ENCODE results near the gene NELFB. TPM values are rescaled to one million over a fixed set of nuclear protein-coding genes. Genes with fewer than 3 reads are reported as not detected.

NELFB gene
- total RNA-seq, 1 experiment from 2014 or later, result 71.7 TPM

GRCh38 chr9:137247135-137247915 is 7.8 kb upstream of the NELFB start:
- no CpG with 5 or more reads among the region's 20 CpGs for WGBS (ENCODE audit: extremely low coverage, insufficient read length, low lambda C conversion rate)
- Histone ChIP-seq H3K79me2 (ENCODE audit: insufficient read depth, low read length) (no peaks in the 10 kb centered on the region), H4K8ac (replicated peaks; ENCODE audit: insufficient read length, low read depth, low read length) (no peak overlapping the region), H3K4ac (ENCODE audit: low read depth, low read length) (no peak overlapping the region), H3K9me3 (ENCODE audit: control insufficient read depth, low read depth, low read length) (no peaks in the 10 kb centered on the region), H4K5ac (ENCODE audit: insufficient read length, low read depth, low read length) (no peak overlapping the region), H2BK15ac (ENCODE audit: low read depth, low read length) (no peak overlapping the region), H3K56ac (ENCODE audit: insufficient read length, low read depth, low read length) (no peak overlapping the region), H2BK20ac (ENCODE audit: low read depth, low read length, poor library complexity, severe bottlenecking) (no peak overlapping the region), H2BK120ac (ENCODE audit: low read depth, low read length, poor library complexity, severe bottlenecking) (no peak overlapping the region), H3T11ph (ENCODE audit: low read length) (no peak overlapping the region), H3K18ac (ENCODE audit: insufficient read length, low read depth, low read length) (no peak overlapping the region), H4K20me1 (ENCODE audit: control insufficient read depth, insufficient read depth, insufficient read length) (peaks cover 3% of the 10 kb centered on the region), H3K23me2 (ENCODE audit: insufficient read length, low read depth, low read length, poor library complexity, severe bottlenecking) (peaks cover 3% of the 10 kb centered on the region), H3K79me1 (ENCODE audit: insufficient read depth, low read depth, low read length, poor library complexity, severe bottlenecking) (no peaks in the 10 kb centered on the region), H2BK12ac (ENCODE audit: insufficient read length, low read depth, low read length) (no peak overlapping the region), H4K91ac (ENCODE audit: insufficient read length, low read depth, low read length) (no peak overlapping the region), H3K14ac (ENCODE audit: insufficient read depth, low read length) (no peak overlapping the region; the same call in 1 of the 2 replicates), H2AFZ (ENCODE audit: low read length) (no peak overlapping the region), H2AK5ac (ENCODE audit: insufficient read length, low read length) (no peak overlapping the region), H3K27ac (ENCODE audit: insufficient read length, low read depth, low read length) (no peak overlapping the region), H3K4me2 (ENCODE audit: insufficient read depth, insufficient read length, low read length) (no peak overlapping the region), H2BK5ac (ENCODE audit: insufficient read length, low read length) (no peak overlapping the region), H3K23ac (ENCODE audit: insufficient read length, low read depth, low read length) (no peak overlapping the region), H3K27me3 (ENCODE audit: insufficient read depth, low read length) (no peaks in the 10 kb centered on the region), H3K9ac (ENCODE audit: extremely low read depth, insufficient read length, low read length) (no peak overlapping the region), H3K4me1 (ENCODE audit: insufficient read depth, low read length) (no peaks in the 10 kb centered on the region; the same call in 1 of the 2 replicates)
- H3K27ac Mint-ChIP-seq, result no peak overlapping the region
- no peak for TF ChIP-seq CTCF (conservative IDR thresholded peaks at IDR 0.05)
- peaks cover 40% of the 10 kb centered on the region for H3K27me3 Mint-ChIP-seq (ENCODE audit: low read depth)
- H3K9me3 Mint-ChIP-seq, result no peaks in the 10 kb centered on the region; a peak in 1 of 5 replicates
- H3K4me3 Mint-ChIP-seq, result no peak overlapping the region
- DNase-seq, result no peak
- peaks cover 11 to 17% (median 14%) of the 10 kb centered on the region in 3 experiments; a peak in 6 of 7 replicates for H3K36me3 Mint-ChIP-seq (ENCODE audit: insufficient read depth in 1 of 3, low read depth in 3 of 3)
- H3K4me1 Mint-ChIP-seq, result peaks cover 17 to 26% of the 10 kb centered on the region in 2 experiments

All from H9 (cell line).